GM06990 (cell line): ENCODE results near the gene ANXA11.

ENCODE experiments used
- DNase-seq: peaks from one replicate; pipeline ENCODE4 v3.0.0-alpha.2; 2011; ENCODE audit not compliant: insufficient read length; ENCODE audit errors: extremely low read depth
- H3K27me3 ChIP-seq: replicated peaks from 2 replicates; pipeline ENCODE4 v1.6.0; 2011; ENCODE audit warnings: low read length; ENCODE audit not compliant: control insufficient read depth, insufficient read depth
- H3K36me3 ChIP-seq: 2 replicates; pipeline ENCODE4 v1.5.1; 2011; ENCODE audit warnings: low read length; ENCODE audit not compliant: control insufficient read depth, insufficient read depth
- H3K4me3 ChIP-seq: replicated peaks from 2 replicates; pipeline ENCODE4 v1.5.1; 2011; ENCODE audit warnings: low read depth, mild to moderate bottlenecking, control low read depth, low read length
- TF ChIP-seq, protein P1 (sequence below): IDR thresholded peaks from 2 replicates; pipeline ENCODE4 v1.5.1; 2011; ENCODE audit warnings: low read length, control low read depth, mild to moderate bottlenecking, inconsistent platforms; ENCODE audit not compliant: insufficient read depth, poor library complexity, severe bottlenecking

The ANXA11 gene

DNA sequence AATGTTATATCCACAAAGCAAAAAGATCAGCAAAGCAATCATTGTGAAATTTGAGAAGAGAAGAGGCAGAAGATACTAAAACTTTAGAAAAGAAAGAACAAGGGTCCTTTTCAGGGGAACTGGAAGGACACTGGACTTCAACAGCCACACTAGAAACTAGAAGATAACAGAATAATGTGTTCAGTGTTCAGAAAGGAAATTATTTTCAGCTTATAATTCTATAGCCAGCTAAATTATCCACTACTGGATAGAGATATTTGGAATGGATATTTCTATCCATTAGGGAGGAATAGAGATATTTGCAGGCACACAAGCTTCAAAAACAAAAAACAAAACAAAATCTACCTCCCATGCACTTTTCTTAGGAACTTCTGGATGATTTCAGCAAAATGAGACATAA lies 12.8 kb downstream of the ANXA11 start:
- Histone ChIP-seq H3K4me3 (no peak overlapping the region), H3K27me3 (no peaks in the 10 kb centered on the region), H3K36me3 (no peaks in the 10 kb centered on the region)
- TF ChIP-seq, protein P1, sequence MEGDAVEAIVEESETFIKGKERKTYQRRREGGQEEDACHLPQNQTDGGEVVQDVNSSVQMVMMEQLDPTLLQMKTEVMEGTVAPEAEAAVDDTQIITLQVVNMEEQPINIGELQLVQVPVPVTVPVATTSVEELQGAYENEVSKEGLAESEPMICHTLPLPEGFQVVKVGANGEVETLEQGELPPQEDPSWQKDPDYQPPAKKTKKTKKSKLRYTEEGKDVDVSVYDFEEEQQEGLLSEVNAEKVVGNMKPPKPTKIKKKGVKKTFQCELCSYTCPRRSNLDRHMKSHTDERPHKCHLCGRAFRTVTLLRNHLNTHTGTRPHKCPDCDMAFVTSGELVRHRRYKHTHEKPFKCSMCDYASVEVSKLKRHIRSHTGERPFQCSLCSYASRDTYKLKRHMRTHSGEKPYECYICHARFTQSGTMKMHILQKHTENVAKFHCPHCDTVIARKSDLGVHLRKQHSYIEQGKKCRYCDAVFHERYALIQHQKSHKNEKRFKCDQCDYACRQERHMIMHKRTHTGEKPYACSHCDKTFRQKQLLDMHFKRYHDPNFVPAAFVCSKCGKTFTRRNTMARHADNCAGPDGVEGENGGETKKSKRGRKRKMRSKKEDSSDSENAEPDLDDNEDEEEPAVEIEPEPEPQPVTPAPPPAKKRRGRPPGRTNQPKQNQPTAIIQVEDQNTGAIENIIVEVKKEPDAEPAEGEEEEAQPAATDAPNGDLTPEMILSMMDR: no peak
- DNase-seq: no peak

DNA sequence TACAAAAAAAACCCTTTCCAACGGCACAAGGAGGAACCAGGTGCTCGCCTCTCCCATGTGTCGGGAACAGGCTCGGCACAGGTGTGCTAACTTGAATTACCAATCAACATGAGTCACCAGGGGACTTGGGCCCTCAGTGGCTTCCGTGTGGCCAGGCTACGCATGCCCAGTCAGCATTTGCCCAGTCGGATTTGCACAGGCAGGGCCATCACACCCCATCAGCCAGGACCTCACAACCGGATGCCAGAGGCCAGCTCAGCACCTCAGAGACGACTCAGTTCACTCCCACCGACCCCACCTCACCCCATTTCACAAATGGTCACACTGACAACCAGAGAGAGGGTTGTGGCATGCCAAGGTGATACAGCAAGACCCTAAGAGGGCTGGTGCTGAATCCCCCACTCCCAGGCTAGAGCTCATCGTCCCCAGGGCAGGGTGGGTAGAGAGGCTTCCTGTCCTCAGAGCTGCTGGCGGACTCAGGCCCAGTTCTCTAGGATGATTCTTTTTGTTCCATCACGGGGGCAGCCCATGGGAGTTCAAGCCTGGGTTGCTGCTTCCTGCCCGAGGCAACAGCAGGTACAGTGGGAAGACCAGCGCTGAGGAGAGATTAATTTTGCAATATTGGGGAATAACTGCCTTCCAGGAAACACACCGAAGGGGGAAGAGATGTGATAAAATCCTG lies 13.6 kb downstream of the ANXA11 start:
- Histone ChIP-seq H3K27me3 (no peaks in the 10 kb centered on the region), H3K36me3 (no peaks in the 10 kb centered on the region), H3K4me3 (no peak overlapping the region)
- TF ChIP-seq, protein P1: no peak
- DNase-seq: no peak

DNA sequence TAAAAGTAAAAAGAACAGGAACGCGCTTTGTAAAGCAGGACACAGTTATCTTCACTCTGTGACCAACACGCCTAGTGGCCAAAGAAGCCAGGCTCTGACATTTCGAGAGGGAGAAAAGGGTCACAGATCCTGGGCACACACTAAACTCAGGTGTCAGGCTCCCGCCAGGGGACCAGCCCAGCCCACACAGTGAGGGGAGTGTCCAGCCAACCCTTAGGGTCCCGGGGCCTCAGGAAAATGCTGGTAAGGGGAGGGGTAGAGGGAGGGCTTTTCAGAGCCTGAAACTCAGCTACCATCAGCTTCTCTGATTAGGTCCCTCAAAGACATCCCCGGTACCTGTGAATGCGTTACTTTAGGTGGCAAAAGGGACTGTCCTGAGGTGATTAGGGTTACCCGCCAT lies 16.6 kb downstream of the ANXA11 start:
- H3K36me3 ChIP-seq: no peaks in the 10 kb centered on the region; the same call in 1 of the 2 replicates
- TF ChIP-seq, protein P1: no peak
- no peak for DNase-seq
- no peaks in the 10 kb centered on the region for H3K27me3 ChIP-seq
- H3K4me3 ChIP-seq: no peak overlapping the region

DNA sequence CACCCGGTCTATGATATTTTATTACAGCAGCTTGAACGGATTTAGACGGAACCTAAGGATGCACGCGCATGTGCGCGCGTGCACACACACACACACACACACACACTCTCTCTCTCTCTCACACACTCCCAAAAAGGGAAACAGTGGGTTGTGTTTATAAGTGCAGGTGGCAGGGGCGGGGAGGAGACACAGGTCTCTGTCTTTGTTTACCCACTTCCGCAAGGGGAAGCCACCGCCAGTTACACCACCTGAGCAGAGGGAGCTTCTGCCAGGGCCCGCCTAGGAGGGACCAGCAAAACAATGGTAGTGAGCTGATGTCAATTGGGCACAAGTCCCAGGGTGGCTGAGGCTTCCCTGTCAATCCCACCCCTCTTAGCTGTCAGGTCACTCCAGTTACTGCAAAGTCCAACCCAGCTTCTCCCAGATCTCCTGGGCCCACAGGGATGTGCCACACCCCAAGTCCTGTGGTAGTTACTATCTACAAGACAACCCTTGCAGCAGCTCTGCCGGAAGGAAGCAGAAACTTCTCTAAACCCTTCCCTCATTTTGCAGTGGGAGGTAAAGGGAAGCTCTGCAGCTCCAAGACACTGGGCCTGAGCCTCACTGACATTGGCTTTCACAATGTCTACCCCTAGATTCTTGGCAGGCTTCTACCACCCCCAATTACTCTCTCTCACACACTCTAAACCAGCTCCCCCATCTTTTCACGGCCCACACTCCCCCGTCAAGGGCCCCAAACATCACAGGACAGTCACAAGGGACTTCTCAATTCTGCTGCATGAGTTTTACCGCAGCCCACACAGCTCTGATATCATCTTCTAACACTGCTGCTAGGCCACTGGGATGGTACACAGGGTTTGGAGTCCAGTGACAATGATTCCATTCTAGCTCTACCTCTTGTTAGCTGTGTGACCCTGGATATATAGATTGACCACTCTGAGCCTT lies 17.6 kb downstream of the ANXA11 start:
- peak overlapping the region; percentile 11 for H3K4me3 ChIP-seq
- DNase-seq: peak; percentile 80
- H3K36me3 ChIP-seq: no peaks in the 10 kb centered on the region; the same call in 1 of the 2 replicates
- TF ChIP-seq, protein P1: no peak
- H3K27me3 ChIP-seq: no peaks in the 10 kb centered on the region

DNA sequence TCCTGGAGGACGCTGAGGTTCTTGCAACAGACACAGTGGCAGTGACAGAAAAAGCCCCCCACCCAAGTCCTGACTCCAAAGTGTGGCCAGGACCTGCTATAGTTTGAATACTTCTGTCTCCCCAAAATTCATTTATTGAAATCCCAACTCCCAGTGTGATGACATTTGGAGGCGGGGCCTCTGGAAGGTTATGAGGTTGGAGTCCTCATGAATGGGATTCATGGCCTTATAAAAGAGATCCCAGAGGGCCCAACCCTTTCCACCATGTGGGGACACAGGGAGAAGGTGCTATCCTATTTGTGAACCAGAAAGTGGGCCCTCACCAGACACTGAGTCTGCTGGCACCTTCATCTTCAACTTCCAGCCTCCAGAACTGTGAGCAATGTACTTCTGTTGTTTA lies 18.3 kb downstream of the ANXA11 start:
- Histone ChIP-seq H3K27me3 (no peaks in the 10 kb centered on the region), H3K36me3 (no peaks in the 10 kb centered on the region; the same call in 1 of the 2 replicates), H3K4me3 (no peak overlapping the region)
- DNase-seq: no peak
- TF ChIP-seq, protein P1: no peak
